GM19240 (cell line): ENCODE results near the gene TTC21B.

Experiments
- DNase-seq: peaks from one replicate; pipeline ENCODE4 v3.0.0; 2011; ENCODE audit warnings: low spot score; ENCODE audit not compliant: insufficient read length

The TTC21B gene

DNA sequence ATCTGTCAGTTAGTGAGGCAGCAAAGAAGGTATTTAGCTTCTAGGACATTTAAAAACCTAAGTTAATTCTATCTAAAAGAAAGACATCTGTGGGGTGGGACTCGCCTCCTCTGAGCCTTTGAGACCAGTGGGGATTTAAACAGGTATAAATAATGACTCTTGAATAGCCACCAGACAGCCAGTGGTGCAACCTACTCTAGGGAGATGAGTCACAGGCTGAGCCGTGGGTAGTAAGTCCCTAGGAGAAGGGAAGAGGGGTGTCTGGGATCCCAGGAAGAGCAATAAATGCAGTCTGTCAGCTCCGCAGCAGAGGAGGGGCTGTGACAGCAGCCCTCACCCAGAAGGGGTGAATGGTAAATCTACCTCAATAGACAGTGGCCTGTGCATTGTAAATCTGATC is 116.5 kb downstream of the TTC21B start:
- no peak for DNase-seq

DNA sequence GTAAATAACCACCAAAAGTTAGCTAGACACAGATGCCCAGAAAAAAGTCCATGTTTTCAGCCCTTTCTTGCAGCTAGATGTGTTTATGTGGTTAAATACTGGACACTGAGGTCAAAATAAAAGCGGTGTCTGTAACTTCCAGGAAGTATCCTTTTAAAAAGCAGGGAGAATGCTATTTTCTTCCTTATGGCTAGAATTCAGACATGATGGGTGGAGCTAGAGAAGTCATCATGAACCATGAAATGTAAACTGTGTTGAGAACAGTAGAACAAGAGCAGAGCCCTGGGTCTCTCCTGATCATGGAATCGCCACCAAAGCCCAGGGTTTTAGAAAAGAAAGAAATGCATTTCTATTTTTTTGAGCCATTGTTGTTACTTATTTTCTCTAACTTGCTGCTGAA is 118.2 kb downstream of the TTC21B start:
- no peak for DNase-seq

DNA sequence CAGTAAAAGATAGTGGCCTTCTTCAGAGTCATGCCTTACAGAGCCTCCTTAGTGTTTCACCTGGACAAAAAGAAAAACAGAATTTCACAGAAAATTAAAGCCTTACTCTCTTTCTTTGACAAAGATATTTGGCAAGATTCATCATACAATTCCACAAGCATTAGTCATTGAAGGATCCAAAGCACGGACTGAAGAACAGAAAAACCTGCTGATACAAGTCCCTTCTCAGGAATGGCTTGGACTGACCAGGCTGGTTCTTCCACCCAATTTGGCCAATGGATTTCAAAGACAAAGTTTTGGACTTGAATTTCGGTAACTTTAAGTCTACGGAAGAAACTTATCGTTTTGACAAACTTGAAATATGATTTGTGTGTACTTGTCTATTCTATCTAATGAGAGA is 120.4 kb downstream of the TTC21B start:
- no peak for DNase-seq

GRCh38 chr2:165827921-165828276 is 125.7 kb downstream of the TTC21B start:
- no peak for DNase-seq

DNA sequence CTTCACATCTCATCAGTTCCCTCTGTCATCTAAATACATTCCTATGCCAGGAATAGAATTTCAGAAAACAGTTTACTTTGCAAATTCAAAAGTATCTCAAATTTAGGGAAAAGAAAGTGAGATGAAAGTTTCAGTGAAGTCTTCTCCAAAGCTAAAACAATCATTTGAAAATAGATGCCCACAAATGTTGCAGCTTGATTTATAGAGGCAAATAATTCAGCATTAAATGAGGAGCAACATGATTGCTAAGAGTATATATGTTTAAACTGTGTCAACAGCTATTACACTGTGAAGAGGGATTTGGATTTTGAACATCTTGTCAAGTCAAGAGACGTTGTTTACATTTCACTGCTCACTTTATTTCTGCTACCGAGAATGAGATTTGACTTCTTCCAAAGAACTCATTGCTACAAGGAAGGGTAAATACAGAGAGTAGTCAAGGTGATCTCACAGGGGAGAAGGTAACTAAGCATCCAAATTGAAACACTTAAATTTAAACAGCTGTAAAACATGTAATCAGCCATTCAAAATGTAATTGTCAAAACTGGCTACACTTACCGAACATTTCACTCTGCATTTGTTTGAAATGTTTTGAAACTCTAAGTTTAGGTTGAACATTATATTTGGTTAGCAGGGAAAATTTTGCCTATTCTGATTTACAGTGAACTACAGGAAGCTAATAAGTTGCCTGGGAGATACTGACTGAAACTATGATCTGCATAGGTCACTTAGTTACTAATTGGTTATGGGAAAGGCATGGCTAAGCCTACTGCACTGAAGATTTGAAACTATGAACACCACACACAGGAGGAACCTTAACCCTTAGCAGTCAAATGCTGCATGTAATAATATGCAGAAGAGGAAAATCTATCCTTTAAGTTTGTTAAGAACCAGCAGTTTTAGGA is 126.3 kb downstream of the TTC21B start:
- DNase-seq, result no peak

DNA sequence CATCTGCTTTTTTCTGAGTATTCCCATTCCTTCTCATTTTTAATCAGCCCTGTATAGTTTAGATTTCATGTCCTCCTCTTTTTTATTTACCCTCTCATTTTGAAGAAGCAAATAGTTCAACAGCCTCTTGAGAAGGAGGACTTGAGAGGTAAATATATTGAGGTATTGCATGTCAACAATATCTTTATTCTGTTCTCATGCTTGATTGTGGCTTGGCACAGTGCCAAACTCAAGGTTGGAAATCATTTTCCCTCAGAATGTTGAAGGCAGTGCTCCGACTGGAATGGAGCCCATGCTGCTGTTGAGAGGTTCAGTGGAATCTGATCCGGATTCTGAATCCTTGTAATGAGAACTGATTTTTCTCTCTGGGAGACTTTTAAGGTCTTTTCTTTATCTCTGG is 128.5 kb downstream of the TTC21B start:
- DNase-seq, result no peak
